Stomach (tissue), 9 donors: ENCODE data around the gene ZFTA. TPM values are rescaled to one million over a fixed set of nuclear protein-coding genes. Genes with fewer than 3 reads are reported as not detected.

Experiments used
- DNase-seq, 2 donors: peaks; one replicate each; pipeline versions ENCODE4 v3.0.0 to v3.0.0-alpha.2; 2013 to 2019
- H3K27ac ChIP-seq, 5 donors: fragments of 200-600 bp in 4 of 5; sonication (generic) in 4 of 5; one replicate each; pipeline ENCODE4 v1.5.1; 2013 to 2019; ENCODE audit warnings: mild to moderate bottlenecking in 1 of 5, moderate library complexity in 1 of 5
- H3K27me3 ChIP-seq, 3 donors: fragments of 200-600 bp; sonication (generic); one replicate each; pipeline ENCODE4 v1.5.1; 2017 to 2019; ENCODE audit warnings: mixed run types in 1 of 3
- H3K36me3 ChIP-seq, 4 donors: fragments of 200-600 bp; sonication (generic); 1 replicate in 3 of 4; 2 replicates in 1 of 4; pipeline ENCODE4 v1.5.1; 2016 to 2019
- H3K4me1 ChIP-seq, 4 donors: fragments of 200-600 bp; sonication (generic); one replicate each; pipeline ENCODE4 v1.5.1; 2016 to 2019
- H3K4me3 ChIP-seq, 4 donors: fragments of 200-600 bp; sonication (generic) in 3 of 4; one replicate each; pipeline ENCODE4 v1.5.1; 2016 to 2019; ENCODE audit warnings: mild to moderate bottlenecking in 1 of 4
- H3K9me3 ChIP-seq, 4 donors: fragments of 200-600 bp; sonication (generic); one replicate each; pipeline ENCODE4 v1.5.1; 2016 to 2019
- CTCF ChIP-seq, 7 experiments: fragments of 450-650 bp in 4 of 7; fragments of 200-600 bp in 3 of 7; sonication (generic) in 3 of 7; IDR thresholded peaks; one replicate each; pipeline ENCODE4 v1.5.1; 2016 to 2019; ENCODE audit warnings: antibody characterized with exemption in 7 of 7, control low read depth in 2 of 7, mild to moderate bottlenecking in 1 of 7
- EP300 ChIP-seq: sonication (generic); formaldehyde crosslinking; IDR thresholded peaks from one replicate; pipeline ENCODE4 v1.6.1; 2017; ENCODE audit warnings: antibody characterized with exemption
- POLR2A ChIP-seq, 4 donors: fragments of 450-650 bp; IDR thresholded peaks; one replicate each; pipeline ENCODE4 v1.6.1; 2016; ENCODE audit warnings: antibody characterized with exemption in 4 of 4, control low read depth in 2 of 4, mild to moderate bottlenecking in 1 of 4, moderate library complexity in 1 of 4
- POLR2AphosphoS5 ChIP-seq, 3 donors: sonication (generic); formaldehyde crosslinking; IDR thresholded peaks; one replicate each; pipeline ENCODE4 v1.6.1; 2016; ENCODE audit warnings: antibody characterized with exemption in 3 of 3
- WGBS, 5 donors: extraction: QIAGEN DNeasy Blood & Tissue Kit in 3 of 5; methylation state at CpG; one replicate each; pipeline versions ENCODE4 v1.1.5 to v1.1.7; 2013 to 2018; 5-methylcytosine and 5-hydroxymethylcytosine counted together
- intact Hi-C: fragments of 100-400 bp; cut with DNase I; formaldehyde crosslinking; loops from one replicate; pipeline ENCODE4 v1.15.1; 2023; ENCODE audit warnings: low total_unique reads
- polyA plus RNA-seq, 3 donors: library from polyadenylated mRNA; stranded (reverse); fragments of 200-250 nt; gene quantifications; one replicate each; pipeline ENCODE4 v1.2.3, GENCODE V29; 2013
- total RNA-seq, 5 donors: library from RNA; depleted of rRNA; stranded (reverse); fragments of >200 nt; gene quantifications; one replicate each; pipeline versions ENCODE4 v1.1.0 to v1.2.3, GENCODE V29; 2014 to 2016
- donor health status: healthy with polysubstance abuse.
- donor health status: Bipolar disorder and iron deficiency.
- donor health status: healthy.

ZFTA gene
- total and polyA plus RNA-seq, 8 donors: 1.8 to 16.8 (median 5.8) TPM

GRCh38 chr11:63760487-63761079 lies 8.0 kb downstream of the ZFTA start:
- intact Hi-C loops: no loop called here
- H3K9me3 ChIP-seq: no peaks in the 10 kb centered on the region
- H3K36me3 ChIP-seq: peaks cover 0 to 46% (median 34%) of the 10 kb centered on the region in 4 donors

GRCh38 chr11:63756919-63757761 lies 11.4 kb downstream of the ZFTA start:
- Histone ChIP-seq H3K9me3 (no peaks in the 10 kb centered on the region), H3K4me1 (peaks cover 3 to 13% (median 8%) of the 10 kb centered on the region in 4 donors), H3K27ac (no peak overlapping the region), H3K4me3 (no peak overlapping the region), H3K36me3 (peaks cover 4 to 68% (median 54%) of the 10 kb centered on the region in 4 donors), H3K27me3 (no peaks in the 10 kb centered on the region)
- intact Hi-C loops: no loop called here
- TF ChIP-seq POLR2AphosphoS5 (IDR thresholded peaks at IDR 0.05) (no peak), CTCF (IDR thresholded peaks at IDR 0.05) (no peak), POLR2A (IDR thresholded peaks at IDR 0.05) (no peak), EP300 (no peak)
- no peak for DNase-seq
- 79 to 90% (median 83%) methylated on average over 5 of the region's 5 CpGs for whole genome bisulfite sequencing, 5 donors

More at GRCh38 chr11:63760487-63761079, 8.0 kb downstream of the ZFTA start:
- no peaks in the 10 kb centered on the region for H3K27me3 ChIP-seq
- DNase-seq: no peak
- 77 to 82% (median 81%) methylated on average over 5 of the region's 5 CpGs for WGBS, 5 donors
- no peak overlapping the region for H3K27ac ChIP-seq
- TF ChIP-seq EP300 (no peak), POLR2AphosphoS5 (IDR thresholded peaks at IDR 0.05) (no peak), POLR2A (IDR thresholded peaks at IDR 0.05) (no peak), CTCF (IDR thresholded peaks at IDR 0.05) (no peak)
- no peak overlapping the region for H3K4me3 ChIP-seq
- H3K4me1 ChIP-seq: peaks cover 29 to 47% (median 41%) of the 10 kb centered on the region in 4 donors

GRCh38 chr11:63749624-63750023 lies 19.0 kb downstream of the ZFTA start:
- intact Hi-C loops: no loop called here
- no peak for DNase-seq

More at GRCh38 chr11:63749624-63750023, 19.0 kb downstream of the ZFTA start:
- no peak overlapping the region for H3K27ac ChIP-seq
- H3K4me1 ChIP-seq: peaks cover 0 to 18% (median 3%) of the 10 kb centered on the region in 4 donors
- no peaks in the 10 kb centered on the region for H3K9me3 ChIP-seq
- no peak for TF ChIP-seq CTCF (IDR thresholded peaks at IDR 0.05)
- TF ChIP-seq POLR2A (IDR thresholded peaks at IDR 0.05): no peak
- no peak for TF ChIP-seq POLR2AphosphoS5 (IDR thresholded peaks at IDR 0.05)
- no peak for TF ChIP-seq EP300
- 88 to 95% (median 92%) methylated on average over 4 of the region's 4 CpGs for WGBS, 5 donors
- peaks cover 21 to 53% (median 49%) of the 10 kb centered on the region in 4 donors for H3K36me3 ChIP-seq
- H3K27me3 ChIP-seq: no peaks in the 10 kb centered on the region
- no peak overlapping the region for H3K4me3 ChIP-seq
